Activated T-cell treated with anti-CD3 and anti-CD28 coated beads for 24 hours (primary cell): ENCODE data around the gene CLEC4G.

Experiments
- DNase-seq: peaks from one replicate; pipeline ENCODE4 v3.0.0-alpha.2; 2020; ENCODE audit warnings: low read depth

CLEC4G gene

GRCh38 chr19:7697721-7698287, 34.1 kb downstream of the CLEC4G start:
- DNase-seq, result no peak

DNA sequence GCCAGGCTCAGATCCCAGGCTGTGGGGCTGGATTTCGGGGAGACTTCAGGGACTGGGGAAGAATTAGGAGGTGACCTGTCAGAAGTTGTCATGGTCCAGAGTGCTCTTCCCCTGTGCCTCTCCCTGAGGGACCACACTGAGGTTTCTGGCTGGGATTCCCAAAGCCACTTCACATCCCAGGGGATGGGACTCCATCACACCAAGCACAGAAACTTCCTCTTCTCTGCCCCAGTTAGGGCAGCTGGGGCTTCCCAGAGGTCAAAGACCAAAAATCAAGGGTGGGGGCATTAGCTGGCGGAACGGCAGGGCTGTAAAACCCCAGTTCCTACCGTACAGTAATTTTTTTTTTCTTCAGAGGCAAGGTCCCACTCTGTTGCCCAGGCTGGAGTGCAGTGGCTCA, 37.4 kb downstream of the CLEC4G start:
- DNase-seq, result no peak

- no peak for DNase-seq
These were observed 39.4 kb downstream of the CLEC4G start for GRCh38 chr19:7692417-7693088.

GRCh38 chr19:7691497-7691896, 40.4 kb downstream of the CLEC4G start:
- DNase-seq, result no peak

DNA sequence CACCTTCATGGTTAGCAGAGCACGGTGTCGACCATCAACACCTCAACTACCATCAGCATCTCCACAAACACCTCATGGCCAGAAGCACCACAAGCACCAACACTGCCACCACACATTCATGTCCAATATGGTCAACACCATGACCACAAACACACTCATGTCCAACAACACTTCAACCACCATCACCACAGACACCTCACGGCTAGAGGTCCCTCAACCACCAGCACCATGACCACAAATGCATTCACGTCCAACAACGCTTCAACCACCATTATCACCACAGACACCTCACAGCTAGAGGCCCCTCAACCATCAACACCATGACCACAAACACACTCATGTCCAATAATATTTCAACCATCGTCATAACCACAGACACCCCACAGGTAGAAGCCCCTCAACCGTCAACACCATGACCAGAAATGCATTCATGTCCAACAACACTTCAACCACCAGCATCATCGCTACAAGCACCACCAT, 41.1 kb downstream of the CLEC4G start:
- DNase-seq, result no peak

DNA sequence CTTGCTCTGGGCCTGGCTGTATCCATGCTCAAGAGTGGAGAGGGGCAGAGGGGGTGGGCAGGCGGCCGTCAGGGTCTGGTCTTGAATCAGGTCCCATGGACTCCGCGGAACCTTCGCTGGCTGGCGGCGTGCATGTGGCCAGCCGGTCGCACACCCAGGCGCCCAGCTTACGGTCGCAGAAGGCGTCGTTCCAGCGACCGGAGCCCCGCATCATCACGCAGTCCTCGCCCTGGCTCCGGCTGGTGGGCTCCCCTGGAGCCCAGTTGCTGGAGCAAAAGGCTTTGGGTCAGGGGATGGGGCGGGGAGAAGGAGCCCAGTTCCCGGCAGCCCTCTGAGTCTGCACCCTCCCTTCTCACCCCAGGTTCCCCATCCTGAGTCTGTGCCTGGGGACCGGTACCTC, 42.7 kb downstream of the CLEC4G start:
- DNase-seq, result no peak

GRCh38 chr19:7687177-7687576, 44.7 kb downstream of the CLEC4G start:
- no peak for DNase-seq

DNA sequence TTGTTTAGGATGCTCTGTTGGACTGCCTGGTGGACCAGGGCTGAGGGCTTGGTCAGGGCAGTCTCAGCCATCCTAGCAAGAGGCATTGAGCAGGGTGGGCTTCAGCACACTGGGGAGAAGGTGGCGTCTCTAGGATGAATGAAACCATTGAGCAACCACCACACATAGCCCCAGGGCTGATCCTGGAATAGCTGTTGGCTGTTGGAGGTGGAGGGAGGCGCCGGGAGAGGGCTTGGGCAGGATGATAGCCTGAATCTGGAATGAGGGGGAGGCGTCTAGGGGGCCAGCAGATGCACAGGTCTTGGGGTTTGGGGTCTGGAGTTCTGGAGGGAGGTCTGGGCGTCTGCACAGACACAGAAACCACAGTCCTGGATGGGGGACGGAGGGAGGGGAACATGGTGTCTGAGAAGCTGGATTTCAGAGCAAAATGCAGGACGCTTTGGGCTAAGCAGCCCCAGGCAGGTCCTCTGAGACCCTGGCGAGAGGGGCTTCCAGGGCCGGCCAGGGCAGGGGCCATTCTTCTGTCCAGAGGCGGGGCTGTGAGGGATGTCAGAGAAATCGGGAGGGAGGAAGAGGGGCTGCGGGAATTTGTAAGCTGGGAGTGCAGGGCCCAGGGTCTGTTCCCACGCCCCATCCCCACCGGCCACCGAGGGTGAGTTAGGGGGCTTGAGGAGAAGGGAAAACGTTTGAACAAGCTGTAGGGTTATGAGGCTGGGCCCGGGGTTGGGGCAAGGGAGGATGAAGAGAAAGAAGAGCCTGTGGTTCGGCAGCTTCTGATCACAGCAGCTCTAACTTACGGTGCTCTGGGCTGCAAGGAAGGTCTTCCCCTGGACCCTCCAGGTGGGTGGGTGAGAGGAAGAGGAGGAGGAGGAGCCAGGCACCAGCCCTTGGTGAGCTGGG, 46.1 kb downstream of the CLEC4G start:
- DNase-seq, result no peak

DNA sequence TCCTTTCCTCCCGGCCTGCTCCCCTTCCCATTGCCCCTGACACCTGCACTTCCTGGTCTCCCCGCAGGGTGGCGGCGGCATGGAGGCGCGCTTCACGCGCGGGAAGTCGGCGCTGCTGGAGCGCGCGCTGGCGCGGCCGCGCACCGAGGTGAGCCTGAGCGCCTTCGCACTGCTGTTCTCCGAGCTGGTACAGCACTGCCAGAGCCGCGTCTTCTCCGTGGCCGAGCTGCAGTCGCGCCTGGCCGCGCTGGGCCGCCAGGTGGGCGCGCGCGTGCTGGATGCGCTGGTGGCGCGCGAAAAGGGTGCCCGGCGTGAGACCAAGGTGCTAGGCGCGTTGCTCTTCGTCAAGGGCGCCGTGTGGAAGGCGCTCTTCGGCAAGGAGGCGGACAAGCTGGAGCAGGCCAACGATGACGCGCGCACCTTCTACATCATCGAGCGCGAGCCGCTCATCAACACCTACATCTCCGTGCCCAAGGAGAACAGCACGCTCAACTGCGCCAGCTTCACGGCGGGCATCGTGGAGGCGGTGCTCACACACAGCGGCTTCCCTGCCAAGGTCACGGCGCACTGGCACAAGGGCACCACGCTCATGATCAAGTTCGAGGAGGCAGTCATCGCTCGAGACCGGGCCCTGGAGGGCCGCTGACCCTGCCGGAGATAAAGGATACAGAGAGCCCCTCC, 49.6 kb downstream of the CLEC4G start:
- DNase-seq, result no peak

DNA sequence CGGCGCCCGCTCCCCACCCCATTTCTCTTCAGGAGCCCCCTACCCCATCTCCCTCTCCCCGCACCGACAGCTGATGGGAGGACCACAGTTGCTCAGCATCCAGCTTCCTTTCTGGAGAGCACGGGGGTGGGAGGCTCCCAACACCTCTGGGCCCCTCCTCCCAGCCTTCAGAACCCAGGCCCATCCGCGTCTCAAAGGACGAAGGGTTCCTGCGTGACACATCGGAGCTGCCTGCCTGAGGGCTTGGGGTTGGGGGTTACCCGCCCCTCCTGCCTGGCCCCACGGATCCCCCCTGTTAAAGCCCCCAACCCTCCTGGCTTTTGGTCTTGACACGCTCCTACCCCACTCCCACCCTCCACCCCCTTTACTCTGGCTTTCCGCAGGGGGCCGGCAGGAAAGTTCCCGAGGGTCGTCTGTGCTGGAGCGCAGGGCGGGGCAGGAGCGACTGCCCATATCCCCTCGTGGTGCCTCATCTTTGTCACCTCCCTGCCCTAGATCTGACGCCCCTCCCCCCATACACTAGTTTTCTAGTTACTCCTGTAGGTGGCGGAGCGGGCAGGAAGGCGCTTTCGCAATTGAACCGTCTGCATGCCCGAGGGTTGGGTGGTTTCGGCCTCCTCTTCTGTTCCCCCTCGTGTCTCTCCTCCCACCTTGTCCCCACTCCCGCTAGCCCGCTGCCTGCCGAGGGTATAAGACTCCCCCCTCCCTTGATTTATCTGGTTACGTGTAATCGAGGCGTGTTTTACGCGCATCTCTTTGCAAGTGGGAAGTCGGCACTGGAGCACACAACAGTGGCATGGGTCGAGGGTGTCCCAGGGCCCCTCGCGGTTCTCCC, 50.4 kb downstream of the CLEC4G start:
- DNase-seq, result peak; percentile 83

DNA sequence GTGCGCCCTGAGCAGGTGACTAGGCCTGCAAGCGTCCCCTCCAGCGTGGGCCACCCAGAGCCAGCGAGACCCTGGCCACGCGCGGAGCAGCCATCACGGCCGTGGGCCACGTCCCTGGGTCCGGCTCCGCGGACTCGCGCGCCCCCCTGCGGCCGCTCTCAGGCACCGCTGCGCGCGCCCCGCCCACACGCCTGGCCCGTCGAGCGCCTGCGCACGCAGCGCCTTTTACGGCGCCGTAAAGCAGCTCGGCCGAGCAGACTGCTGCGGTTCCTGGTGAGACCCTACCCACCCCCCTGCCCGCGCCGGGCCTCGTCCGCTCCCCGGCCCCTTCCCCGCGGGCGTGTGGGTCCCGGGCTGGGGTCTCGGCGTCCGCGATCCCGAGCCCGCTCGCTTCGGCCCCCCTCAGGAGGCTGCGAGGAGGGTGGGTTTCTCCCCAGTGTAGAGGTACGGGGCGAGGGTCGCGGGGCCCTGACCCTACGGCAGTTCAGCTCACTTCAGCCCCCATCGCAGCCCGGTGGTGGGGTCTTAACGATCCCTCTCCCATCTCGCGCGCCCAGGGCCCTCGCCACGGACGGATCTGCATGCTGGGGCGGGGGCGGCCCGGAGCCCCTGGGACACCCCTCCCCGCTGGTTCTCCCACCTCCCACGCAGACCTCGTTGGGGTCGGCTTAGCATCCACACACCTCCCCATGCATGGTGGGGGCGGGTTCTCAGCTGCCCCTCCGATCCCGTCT, 51.1 kb downstream of the CLEC4G start, which contains the start of gene TRAPPC5:
Gene TRAPPC5 (plus strand): TSS at position 228 of the 734 bp plus-strand sequence. CDS start 1,421 bp downstream, outside the sequence.
- peak; percentile 83 for DNase-seq

- no peak for DNase-seq
These were observed 51.9 kb downstream of the CLEC4G start for GRCh38 chr19:7679771-7680605.

DNA sequence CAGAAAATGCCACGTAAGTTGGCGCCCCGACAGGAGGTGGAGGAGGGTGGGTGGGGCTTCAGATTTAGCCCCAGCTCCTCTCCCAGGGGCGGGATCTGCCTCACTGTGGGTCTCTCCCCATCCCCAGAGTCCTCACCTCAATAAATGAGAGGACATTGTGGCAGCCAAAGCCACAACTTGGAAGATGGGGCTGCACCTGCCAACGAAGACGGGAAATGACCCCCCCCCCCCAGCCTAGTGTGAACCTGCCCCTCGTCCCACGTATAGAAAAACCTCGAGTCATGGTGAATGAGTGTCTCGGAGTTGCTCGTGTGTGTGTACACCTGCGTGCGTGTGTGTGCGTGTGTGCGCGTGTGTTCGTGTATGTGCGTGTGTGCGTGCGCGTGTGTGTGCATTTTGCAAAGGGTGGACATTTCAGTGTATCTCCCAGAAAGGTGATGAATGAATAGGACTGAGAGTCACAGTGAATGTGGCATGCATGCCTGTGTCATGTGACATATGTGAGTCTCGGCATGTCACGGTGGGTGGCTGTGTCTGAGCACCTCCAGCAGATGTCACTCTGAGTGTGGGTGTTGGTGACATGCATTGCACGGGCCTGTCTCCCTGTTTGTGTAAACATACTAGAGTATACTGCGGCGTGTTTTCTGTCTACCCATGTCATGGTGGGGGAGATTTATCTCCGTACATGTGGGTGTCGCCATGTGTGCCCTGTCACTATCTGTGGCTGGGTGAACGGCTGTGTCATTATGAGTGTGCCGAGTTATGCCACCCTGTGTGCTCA, 52.7 kb downstream of the CLEC4G start:
- peak; percentile 57 for DNase-seq
